Measurements from ENCODE around the gene CCDC80. TPM values are rescaled to one million over a fixed set of nuclear protein-coding genes. Genes with fewer than 3 reads are reported as not detected.

CCDC80 gene
- total RNA-seq, 2 donors from 2014 or later: 94.4 to 206 TPM

GRCh38 chr3:112629425-112629824, 11.5 kb downstream of the CCDC80 start:
- Histone ChIP-seq H3K27ac (peak overlapping the region in 1 of 2 donors; percentile 42), H3K4me1 (no peaks in the 10 kb centered on the region)

GRCh38 chr3:112627919-112628466, 12.9 kb downstream of the CCDC80 start:
- no peaks in the 10 kb centered on the region for H3K27me3 ChIP-seq
- TF ChIP-seq CTCF (IDR thresholded peaks at IDR 0.05): no peak
- H3K4me1 ChIP-seq: no peaks in the 10 kb centered on the region
- H3K9me3 ChIP-seq: no peaks in the 10 kb centered on the region
- H3K36me3 ChIP-seq: peaks cover 7% of the 10 kb centered on the region
- DNase-seq (ENCODE audit: low spot score): no peak
- H3K4me3 ChIP-seq: no peak overlapping the region
- H3K27ac ChIP-seq: peak overlapping the region in 1 of 2 donors; percentile 49

More at GRCh38 chr3:112629425-112629824, 11.5 kb downstream of the CCDC80 start:
- Histone ChIP-seq H3K9me3 (no peaks in the 10 kb centered on the region), H3K4me3 (no peak overlapping the region), H3K36me3 (peaks cover 7% of the 10 kb centered on the region), H3K27me3 (no peaks in the 10 kb centered on the region)
- DNase-seq (ENCODE audit: low spot score): peak; percentile 77
- no peak for TF ChIP-seq CTCF (IDR thresholded peaks at IDR 0.05)

- no peak for DNase-seq (ENCODE audit: low spot score)
- H3K27me3 ChIP-seq: no peaks in the 10 kb centered on the region
Measured at GRCh38 chr3:112627419-112627818, 13.5 kb downstream of the CCDC80 start.

DNA sequence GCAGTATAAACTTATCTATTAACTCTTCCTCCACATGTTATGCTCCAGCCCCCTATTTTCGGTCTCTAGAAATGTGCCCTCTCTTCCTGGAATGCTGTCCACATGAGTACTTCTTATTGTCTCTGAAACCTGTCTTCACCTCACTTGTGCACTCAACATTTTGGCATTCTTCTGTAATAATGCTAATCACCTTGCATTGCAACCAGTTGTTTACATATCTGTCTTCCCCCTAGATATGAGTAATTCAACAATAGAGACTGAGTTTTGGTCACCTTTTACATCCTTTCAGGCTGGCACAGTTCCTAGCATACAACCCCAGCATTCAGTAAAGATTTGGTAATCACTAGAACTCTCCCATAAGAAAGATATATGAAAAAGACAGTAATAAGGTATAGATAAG, 17.2 kb downstream of the CCDC80 start:
- H3K27ac ChIP-seq: no peak overlapping the region
- H3K4me1 ChIP-seq: no peaks in the 10 kb centered on the region
- peaks cover 7% of the 10 kb centered on the region for H3K36me3 ChIP-seq
- TF ChIP-seq CTCF (IDR thresholded peaks at IDR 0.05): no peak
- H3K9me3 ChIP-seq: no peaks in the 10 kb centered on the region
- no peak overlapping the region for H3K4me3 ChIP-seq
- no peaks in the 10 kb centered on the region for H3K27me3 ChIP-seq
- no peak for DNase-seq (ENCODE audit: low spot score)

More at GRCh38 chr3:112627419-112627818, 13.5 kb downstream of the CCDC80 start:
- H3K36me3 ChIP-seq: peaks cover 7% of the 10 kb centered on the region
- H3K4me1 ChIP-seq: no peaks in the 10 kb centered on the region
- peak overlapping the region in 1 of 2 donors; percentile 49 for H3K27ac ChIP-seq
- no peaks in the 10 kb centered on the region for H3K9me3 ChIP-seq
- no peak overlapping the region for H3K4me3 ChIP-seq
- no peak for TF ChIP-seq CTCF (IDR thresholded peaks at IDR 0.05)

GRCh38 chr3:112623213-112623612, 17.7 kb downstream of the CCDC80 start:
- no peak for DNase-seq (ENCODE audit: low spot score)
- peaks cover 7% of the 10 kb centered on the region for H3K36me3 ChIP-seq
- H3K27ac ChIP-seq: no peak overlapping the region
- no peak for TF ChIP-seq CTCF (IDR thresholded peaks at IDR 0.05)
- no peaks in the 10 kb centered on the region for H3K27me3 ChIP-seq
- H3K4me1 ChIP-seq: no peaks in the 10 kb centered on the region
- no peak overlapping the region for H3K4me3 ChIP-seq
- no peaks in the 10 kb centered on the region for H3K9me3 ChIP-seq

GRCh38 chr3:112619295-112619694, 21.6 kb downstream of the CCDC80 start:
- no peak overlapping the region for H3K27ac ChIP-seq
- no peaks in the 10 kb centered on the region for H3K4me1 ChIP-seq
- DNase-seq (ENCODE audit: low spot score): no peak
- no peak for TF ChIP-seq CTCF (IDR thresholded peaks at IDR 0.05)
- no peaks in the 10 kb centered on the region for H3K27me3 ChIP-seq
- H3K36me3 ChIP-seq: no peaks in the 10 kb centered on the region
- no peaks in the 10 kb centered on the region for H3K9me3 ChIP-seq
- H3K4me3 ChIP-seq: no peak overlapping the region
